Stimulated activated CD4-positive, alpha-beta T cell treated with anti-CD3 and anti-CD28 coated beads, Interleukin-2, amount 100 ng/mL, for 48 hours (primary cell): Measurements from ENCODE around the gene HES2.
"Not testable (repeated sequence)": the region's sequence is repeated elsewhere in the genome, so short reads cannot be mapped to it uniquely, and the experiment has no call there.

Experiments
- DNase-seq, 2 donors: peaks; one replicate each; pipeline ENCODE4 v3.0.0-alpha.2; 2020

Gene HES2

DNA sequence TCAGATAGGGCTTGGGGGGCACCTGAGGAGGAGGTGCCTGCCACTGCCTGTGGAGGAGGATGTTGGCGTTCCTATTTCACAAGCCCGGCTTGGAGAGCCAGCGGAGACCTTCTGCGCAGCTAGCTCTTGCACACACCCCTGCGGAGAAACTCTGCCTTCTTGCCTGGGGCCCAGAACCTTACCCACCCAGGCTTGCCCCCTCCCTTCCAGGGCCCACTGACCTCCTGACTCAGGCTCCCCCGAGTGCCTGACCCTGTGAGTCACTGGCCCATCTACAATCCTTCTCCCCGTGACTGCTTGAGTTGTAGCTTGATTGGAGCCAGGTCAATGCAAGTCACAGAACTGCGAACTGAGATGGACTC lies 3.4 kb downstream of the HES2 start:
- no peak for DNase-seq

DNA sequence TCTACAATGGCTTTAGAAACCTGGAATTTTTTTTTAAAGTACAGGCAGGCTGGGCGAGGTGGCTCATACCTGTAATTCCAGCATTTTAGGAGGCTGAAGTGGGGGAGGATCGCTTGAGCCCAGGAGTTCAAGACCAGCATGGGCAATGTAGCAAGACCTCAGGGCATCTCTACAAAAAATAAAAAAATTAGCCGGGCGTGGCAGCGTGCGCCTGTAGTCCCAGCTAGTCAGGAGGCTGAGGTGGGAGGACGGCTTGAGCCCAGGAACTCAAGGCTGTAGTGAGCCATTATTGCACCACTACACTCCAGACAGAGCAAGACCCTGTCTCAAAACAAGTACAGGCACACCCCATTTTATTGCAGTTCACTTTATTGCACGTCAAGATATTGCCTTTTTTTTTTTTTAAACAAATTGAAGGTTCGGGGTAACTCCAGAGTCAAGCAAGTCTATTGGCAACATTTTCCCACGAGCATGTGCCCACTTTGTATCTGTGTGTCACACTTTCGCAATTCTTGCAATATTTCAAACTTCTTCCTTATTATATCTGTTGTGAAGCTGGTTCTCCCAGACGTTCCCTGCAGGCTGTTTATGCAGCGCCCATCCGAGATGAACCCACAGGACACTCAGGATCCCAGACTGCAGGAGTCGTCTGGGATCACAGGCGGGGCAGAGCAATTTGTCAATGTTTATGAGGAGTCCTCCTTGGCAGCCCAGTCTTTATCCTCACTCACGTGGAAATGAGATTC lies 4.7 kb downstream of the HES2 start:
- DNase-seq = no peak

DNA sequence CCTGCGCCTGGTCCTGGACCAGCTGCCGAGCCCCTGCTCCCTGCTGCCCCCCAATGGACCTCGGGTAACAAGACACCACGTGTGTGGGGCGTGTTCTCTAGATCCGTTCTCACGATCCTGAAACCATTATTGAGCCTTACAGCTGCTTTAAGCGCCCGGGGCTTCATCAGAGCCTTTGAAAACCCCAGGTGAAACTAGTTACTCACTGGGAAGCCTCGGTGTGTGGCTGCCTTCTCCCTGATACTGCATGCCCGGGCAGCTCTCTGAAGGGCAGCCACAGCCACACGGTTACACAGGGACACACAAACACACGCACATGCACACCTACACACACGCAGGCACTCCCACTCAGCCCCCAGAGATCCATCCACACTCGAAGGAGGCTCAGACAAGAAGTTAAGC lies 5.3 kb downstream of the HES2 start:
- DNase-seq = peak; percentile 32 to 41

DNA sequence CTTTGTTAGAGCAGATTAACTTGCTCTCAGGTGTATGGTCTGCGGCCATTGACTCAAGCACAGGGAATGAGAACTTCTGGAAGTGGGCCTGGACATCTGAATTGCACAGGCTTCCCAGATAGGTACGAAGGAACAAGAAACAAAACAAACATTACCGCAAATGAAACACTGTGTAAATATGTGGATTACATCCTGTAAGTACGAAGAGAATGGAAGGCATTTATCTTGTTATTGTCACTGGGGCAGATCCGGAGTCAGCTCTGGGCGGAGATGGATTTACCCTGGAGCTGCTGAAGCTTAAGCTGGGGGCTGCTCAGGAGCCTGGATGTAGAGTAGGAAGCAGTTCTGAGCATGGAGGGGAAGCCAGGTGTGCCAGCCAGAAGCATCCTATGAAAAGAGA lies 6.8 kb downstream of the HES2 start:
- DNase-seq = no peak

DNA sequence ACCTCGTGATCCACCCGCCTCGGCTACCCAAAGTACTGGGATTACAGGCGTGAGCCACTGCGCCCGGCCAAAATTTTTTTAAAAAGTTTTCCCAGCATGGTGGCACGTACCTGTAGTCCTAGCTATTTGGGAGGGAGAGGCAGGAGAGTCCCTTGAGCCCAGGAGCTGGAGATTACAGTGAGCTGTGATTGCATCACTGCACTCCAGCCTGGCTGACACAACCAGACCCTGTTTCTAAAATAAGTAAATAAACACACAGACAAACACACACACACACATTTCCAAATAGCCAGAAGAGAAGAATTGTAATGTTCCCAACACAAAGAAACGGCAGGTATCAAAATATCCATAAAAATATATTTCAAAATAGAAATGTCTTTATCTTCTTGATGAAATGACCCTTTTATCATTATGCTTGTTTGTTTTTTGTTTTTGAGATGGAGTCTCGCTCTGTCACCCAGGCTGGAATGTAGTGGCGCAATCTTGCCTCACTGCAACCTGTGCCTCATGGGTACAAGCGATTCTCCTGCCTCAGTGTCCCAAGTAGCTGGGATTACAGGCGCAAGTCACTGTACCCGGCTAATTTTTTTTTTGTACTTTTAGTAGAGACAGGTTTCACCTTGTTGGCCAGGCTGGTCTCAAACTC lies 9.3 kb downstream of the HES2 start:
- no peak for DNase-seq

DNA sequence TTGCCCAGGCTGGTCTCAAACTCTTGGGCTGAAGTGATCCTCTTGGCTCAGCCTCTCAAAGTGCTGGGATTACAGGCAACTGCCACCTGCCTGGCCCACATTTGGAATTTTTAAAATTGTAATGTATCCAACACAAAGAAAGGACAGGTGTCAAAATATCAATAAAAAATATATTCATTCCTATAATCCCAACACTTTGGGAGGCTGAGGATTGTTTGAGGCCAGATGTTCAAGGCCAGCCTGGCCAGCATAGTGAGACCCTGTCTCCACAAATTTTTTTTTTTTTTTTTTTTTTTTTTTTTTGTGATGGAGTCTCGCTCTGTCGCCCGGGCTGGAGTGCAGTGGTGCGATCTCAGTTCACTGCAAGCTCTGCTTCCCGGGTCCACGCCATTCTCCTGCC lies 10.0 kb downstream of the HES2 start:
- no peak for DNase-seq

DNA sequence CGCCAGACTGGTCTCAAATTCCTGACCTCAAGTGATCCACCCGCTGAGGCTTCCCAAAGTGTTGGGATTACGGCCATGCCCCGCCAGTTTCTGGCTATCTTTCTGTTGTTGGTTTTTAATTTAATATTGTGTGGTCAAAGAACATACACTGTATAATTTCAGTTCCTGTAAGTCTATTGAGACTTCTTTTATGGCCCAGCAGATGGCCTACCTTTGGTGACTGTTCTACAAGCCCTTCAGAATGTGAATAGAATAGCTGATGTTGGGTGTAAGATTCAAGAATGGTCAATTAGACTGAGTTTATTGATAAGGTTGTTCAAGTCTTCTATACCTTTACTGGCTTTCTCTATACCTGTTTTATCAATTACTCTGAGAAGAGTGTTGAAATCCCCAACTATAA lies 10.7 kb downstream of the HES2 start:
- no peak for DNase-seq

DNA sequence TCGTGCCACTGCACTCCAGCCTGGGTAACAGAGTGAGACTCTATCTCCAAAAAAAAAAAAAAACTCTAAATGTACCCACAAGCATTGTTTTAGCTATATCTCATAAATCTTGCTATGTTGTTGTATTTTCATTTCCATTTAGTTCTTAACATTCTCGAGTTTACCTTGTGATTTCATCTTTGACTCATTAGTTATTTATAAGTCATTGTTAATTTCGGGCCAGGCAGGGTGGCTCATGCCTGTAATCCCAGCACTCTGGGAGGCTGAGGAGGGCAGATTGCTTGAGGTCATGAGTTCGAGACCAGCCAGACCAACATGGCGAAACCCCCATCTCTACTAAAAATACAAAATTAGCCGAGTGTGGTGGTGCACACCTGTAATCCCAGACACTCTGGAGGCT lies 11.7 kb downstream of the HES2 start:
- DNase-seq = no peak

DNA sequence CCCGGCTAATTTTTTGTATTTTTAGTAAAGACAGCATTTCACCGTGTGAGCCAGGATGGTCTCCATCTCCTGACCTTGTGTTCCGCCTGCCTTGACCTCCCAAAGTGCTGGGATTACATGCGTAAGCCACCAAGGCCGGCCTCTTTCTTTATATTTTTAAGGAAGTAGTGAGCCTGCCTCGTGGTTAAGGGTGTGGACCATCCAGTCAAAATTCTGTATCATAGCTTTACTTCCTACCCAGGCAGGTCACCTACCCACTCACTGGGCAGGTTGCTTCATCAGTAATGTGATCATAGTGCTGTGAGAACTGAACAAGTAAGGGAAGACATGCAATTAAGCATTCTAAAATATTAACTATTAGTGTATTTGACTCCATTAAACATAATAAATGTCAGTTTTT lies 18.0 kb downstream of the HES2 start:
- DNase-seq = no peak

DNA sequence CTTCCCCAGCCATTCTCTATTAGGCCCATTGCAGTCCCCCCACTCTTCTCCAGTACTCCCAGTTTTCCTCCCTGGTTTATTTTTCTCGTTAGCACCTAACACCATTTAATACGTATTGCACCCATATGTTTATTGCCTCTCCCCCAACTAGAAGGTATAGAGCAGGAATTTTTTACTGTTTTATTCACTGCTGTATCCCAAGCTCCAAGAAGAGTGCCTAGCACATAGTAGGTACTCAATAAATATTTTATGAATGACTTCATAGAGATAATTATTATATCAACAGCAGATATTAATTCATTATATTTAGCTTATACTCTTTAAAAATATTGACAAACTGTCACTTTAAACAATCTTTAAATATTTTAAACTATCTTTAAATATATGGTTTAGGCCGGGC lies 20.4 kb downstream of the HES2 start:
- DNase-seq = no peak

DNA sequence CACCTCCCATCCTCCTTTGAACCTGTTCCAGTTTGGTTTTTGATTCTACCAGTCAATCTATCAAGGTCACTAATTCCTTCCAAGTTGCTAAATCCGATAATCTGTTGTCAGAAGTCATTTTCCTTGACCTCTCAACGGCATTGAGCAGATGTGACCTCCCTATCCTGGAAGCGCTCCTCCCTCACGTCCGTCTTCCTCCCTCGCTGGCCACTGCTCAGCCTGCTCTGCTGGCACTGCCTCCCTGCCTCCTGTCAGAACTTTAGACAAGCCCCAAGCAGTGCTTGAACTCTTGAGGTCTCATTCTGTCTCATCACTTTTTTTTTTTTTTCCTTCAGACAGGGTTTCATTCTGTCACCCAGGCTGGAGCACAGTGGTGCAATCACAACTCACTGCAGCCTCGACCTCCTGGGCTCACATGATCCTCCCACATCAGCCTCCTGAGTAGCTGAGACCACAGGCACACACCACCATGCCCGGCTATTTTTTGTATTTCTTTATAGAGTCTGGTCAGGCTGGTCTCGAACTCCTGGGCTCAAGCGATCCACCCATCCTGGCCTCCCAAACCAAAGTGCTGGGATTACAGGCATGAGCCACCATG lies 21.8 kb downstream of the HES2 start:
- DNase-seq = no peak

DNA sequence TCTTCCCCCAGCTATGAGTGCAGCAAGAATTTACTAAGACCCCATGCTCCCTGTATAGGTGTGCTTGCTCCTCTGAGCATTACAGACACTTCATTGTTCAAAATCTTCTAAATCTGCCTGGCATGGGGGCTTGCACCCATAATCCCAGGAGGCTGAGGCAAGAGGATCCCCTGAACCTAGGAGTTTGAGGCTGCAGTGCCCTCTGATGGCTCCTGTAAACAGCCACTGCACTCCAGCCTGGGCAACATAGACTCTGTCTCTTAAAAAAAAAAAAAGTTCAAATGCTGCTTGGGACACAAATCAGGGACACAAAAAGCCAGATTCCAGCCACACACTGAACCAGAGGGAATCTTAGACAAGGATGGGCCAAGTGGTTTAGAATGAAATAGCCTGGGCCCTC lies 22.7 kb downstream of the HES2 start:
- no peak for DNase-seq

DNA sequence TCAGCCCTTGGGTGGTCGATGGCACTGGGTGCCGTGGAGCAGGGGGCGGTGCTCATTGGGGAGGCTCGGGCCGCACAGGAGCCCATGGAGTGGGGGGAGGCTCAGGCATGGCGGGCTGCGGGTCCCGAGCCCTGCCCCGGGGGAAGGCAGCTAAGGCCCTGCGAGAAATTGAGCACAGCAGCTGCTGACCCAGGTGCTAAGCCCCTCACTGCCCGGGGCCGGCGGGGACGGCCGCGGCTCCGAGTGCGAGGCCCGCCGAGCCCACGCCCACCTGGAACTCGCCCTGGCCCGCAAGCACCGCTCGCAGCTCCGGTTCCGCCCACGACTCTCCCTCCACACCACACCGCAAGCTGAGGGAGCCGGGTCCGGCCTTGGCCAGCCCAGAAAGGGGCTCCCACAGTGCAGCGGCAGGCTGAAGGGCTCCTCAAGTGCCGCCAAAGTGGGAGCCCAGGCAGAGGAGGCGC lies 23.9 kb downstream of the HES2 start:
- DNase-seq = not testable (repeated sequence)

DNA sequence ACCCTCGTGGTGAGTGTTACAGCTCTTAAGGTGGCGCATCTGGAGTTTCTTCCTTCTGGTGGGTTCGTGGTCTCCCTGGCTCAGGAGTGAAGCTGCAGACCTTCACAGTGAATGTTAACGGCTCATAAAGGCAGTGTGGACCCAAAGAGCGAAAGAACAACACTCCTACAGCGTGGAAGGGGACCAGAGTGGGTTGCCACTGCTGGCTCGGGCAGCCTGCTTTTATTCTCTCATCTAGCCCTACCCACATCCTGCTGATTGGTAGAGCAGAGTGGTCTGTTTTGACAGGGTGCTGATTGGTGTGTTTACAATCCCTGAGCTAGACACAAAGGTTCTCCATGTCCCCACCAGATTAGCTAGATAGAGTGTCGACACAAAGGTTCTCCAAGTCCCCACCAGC lies 24.6 kb downstream of the HES2 start:
- not testable (repeated sequence) for DNase-seq

DNA sequence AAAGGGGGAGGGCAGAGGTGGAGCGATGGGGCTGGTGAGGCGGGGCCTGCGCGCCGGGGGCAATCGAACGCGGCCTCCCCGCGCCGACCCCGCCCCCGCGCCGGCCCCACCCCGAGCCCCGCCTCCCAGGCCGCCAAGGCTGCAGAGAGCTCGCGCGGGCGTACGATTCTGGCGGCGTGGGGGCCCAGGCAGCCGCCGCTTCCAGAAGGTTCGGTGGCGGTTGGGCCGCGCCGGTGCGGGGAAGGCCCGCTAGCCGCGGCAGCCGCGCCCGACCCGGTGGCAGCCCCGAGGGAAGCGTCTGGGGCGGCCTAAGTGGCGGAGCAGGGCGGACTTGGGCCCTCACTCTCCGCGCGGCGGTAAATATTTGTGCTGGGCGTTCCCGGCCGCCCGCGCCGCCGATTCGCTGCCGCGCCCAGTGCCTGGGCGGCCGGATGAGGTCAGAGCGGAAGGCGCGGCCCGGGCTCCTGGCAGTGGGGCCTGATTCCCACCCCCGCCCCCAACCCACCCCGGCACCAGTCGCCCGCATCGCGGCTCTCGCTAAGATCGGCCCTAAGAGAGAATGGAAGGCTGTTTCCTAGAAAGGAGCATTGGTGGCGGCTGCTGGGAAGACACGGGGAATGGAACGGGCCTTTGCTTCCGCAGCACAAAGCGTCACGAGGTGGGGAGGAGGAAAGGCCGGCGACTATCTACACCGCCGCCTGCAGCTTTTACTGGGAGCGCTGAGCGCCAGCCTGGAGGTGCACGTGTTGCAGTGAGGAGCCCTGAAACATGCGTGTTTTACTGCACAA lies 26.1 kb downstream of the HES2 start, which contains the start of gene ACOT7:
Gene ACOT7, minus strand, starts transcription at position 368 of the 788 bp plus-strand sequence. CDS start 368 bp downstream, outside the sequence.
- peak; percentile 87 to 93 for DNase-seq

DNA sequence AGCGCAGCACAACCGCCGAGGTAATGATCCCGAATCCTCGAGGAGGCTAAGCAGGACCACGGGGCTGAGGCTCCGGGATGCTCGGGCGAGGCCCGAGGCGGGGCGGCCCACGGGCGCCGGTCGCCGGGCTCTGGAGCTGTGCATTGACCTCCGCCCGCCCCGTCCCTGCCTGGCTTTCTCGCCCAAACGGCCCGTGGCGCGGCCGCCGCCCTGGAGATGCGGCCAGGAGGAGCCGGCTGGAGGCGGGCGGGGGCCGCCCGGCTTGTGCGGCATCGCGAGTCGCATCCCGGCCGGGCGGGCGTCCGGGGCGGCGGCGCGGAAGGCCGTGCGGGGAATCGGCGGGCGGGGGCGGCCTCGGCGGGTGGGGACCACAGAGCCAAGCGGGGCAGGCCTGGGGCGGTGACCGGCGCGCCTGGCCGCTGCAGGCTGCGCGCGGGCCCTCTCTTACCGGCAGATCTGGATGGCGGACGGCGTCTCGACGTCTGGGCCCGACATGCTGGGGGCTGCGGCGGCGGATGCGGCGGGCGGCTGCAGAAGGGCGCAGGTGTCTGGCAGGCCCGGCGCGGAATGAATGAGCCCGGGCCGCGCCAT lies 26.8 kb downstream of the HES2 start:
- no peak for DNase-seq

DNA sequence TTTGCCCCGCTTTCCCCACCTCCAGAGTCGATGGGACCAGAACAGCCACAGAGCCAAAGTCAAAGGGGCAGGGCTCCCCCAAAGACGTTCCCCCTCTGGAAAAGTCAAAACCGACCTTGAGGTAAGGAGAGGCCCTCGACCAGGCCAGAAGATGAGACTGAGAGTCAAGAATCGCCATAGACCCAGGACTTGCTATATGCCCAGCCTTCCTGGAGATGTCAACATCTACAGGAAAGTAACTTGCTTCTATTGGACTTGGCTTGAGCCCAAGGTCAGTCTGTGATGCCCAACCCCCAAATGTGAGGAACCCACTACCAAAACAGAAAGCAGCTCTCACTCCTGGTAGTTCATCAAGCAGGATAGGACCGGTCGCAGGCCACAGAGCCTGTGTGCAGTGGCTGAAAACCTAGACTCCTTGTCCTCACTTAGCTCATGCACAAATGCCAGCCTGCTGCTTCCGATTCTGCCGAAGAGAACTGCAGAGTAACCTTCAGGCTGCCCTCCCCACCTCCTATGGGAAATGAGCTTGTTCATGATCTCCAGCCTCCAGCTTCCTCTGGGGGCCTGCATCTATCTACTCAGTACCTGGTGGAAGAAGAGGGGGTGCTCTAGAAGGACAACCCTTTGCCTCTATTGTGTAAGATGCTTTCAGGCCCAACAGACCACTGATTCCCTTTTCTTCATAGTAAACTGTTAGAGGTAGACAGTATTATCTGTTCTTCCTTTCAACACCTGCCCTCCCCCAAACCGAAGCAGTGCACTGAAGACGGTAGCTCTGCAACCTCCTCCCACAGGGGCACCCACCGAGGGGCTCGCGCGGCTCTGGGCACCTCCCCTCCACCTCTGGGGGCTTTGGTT lies 27.5 kb downstream of the HES2 start:
- no peak for DNase-seq

DNA sequence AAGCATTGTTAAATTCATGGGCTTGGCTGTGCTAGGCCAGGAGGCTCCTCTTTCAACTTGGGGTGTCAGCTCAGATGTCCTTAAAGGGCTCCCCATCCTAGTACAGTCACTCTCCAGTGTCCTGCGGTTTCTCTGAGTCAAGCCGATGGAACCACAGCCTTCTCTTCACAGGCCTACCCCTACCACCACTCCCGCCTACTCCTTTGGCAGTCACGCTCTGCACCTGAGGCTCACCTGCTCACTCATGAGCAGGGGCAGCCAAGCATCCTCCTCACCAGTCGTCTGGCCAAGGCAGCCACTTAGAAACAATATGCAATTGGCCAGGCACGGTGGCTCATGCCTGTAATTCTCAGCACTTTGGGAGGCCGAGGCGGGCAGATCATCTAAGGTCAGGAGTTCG lies 29.7 kb downstream of the HES2 start:
- DNase-seq = no peak

DNA sequence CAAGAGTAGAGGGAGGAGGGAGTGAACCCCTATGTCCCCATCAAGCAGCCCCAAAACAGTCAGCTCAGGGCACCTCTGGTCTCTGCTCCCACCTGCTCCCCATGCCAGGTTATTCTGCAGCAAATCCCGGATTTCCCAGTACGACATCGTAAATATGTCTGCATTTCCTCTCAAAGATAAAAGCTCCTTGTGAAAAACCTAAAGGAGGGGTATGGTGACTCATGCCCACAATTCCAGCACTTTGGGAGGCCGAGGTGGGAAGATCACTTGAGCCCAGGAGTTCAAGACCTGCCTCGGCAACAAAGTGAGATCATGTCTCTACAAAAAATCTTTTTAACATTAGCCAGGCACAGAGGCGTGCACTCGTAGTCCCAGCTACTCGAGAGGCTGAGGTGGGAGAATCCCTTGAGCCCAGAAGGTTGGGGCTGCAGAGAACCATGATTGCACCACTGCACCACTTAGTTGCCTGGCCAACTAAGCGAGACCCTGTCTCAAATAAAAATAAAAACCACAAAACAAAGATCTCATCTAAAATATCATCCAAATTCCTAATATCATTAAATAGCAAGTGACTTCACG lies 33.3 kb downstream of the HES2 start:
- DNase-seq = no peak

DNA sequence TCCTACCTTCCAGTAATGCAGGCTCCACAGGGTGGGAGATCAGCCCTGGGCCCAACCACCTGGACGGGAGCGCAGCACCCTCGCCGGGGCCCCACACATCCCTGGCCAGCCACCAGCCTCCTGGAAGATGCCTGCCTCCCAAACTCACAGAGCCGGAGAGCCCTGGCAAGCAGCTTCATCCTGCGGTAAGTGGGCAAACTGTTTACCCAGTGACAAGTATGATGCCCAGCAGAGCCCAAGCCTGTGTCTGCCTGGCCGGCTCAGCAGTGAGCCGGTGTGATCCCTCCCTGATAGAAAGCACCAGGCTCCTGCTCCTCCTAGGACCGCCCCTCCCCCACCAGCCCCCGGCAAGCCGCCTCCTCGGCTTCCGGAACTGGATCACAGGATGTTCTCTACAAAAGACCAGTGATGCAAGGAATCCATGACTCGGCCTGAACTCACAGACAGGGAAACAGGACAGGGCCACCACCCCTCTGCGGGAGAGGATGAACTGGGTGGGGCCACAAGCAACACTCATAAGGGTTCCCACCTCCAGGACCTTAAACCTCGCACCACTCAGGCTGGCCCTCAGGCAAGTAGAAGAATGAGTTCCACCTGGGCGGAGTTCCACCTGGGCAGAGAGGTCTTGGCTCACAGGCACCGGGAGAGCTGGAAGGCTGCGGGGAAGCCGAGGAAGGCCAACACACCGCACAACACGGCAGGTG lies 34.1 kb downstream of the HES2 start:
- no peak for DNase-seq

DNA sequence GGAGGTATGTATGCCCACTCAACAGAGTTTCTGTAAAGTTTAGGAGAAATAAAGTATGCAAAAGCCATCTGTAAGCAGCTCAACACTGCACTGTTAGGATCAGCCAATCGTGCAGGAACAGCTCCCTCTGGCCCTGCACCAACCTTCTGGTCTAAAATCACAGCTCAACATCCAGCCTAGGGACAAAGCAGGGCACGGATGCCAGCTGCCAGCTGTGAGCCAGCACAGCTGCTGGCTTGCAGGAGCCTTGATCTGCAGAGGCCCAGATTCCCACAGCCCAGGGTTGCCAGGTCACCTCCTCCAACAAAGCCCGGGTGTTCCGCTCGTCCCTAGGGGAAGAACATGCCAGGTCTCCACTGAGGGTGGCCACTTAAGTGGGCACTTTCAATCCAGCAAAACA lies 34.8 kb downstream of the HES2 start:
- DNase-seq = no peak
